H9 (cell line): ENCODE measurements around the gene DGLUCY. TPM values are rescaled to one million over a fixed set of nuclear protein-coding genes. Genes with fewer than 3 reads are reported as not detected.
A peak's percentile ranks its signal among the peaks of the same experiment; 100 is the strongest.

Experiments used
- DNase-seq: peaks from one replicate; pipeline ENCODE4 v3.0.0-alpha.2; 2017
- H2AFZ ChIP-seq: one replicate; pipeline ENCODE4 v1.6.1; 2013; ENCODE audit warnings: mild to moderate bottlenecking, low read length, control low read depth, moderate library complexity
- H2AK5ac ChIP-seq: 2 replicates; pipeline ENCODE4 v1.6.1; 2013; ENCODE audit warnings: low read length, control low read depth, mixed read lengths; ENCODE audit not compliant: insufficient read length
- H2BK120ac ChIP-seq: one replicate; pipeline ENCODE4 v1.6.1; 2013; ENCODE audit warnings: low read depth, mild to moderate bottlenecking, low read length, control low read depth, inconsistent platforms; ENCODE audit not compliant: poor library complexity, severe bottlenecking
- H2BK12ac ChIP-seq: 2 replicates; pipeline ENCODE4 v1.6.1; 2013; ENCODE audit warnings: low read length, control low read depth, mixed read lengths, low read depth; ENCODE audit not compliant: insufficient read length
- H2BK15ac ChIP-seq: 2 replicates; pipeline ENCODE4 v1.6.1; 2013; ENCODE audit warnings: low read depth, low read length, control low read depth
- H2BK20ac ChIP-seq: one replicate; pipeline ENCODE4 v1.6.1; 2013; ENCODE audit warnings: low read depth, mild to moderate bottlenecking, low read length, control low read depth, inconsistent platforms; ENCODE audit not compliant: poor library complexity, severe bottlenecking
- H2BK5ac ChIP-seq: 2 replicates; pipeline ENCODE4 v1.6.1; 2013; ENCODE audit warnings: low read length, control low read depth, mixed read lengths; ENCODE audit not compliant: insufficient read length
- H3K14ac ChIP-seq: 2 replicates; pipeline ENCODE4 v1.6.1; 2013; ENCODE audit warnings: low read length, control low read depth; ENCODE audit not compliant: insufficient read depth
- H3K18ac ChIP-seq: 2 replicates; pipeline ENCODE4 v1.6.1; 2013; ENCODE audit warnings: low read depth, mild to moderate bottlenecking, mixed read lengths, low read length, control low read depth; ENCODE audit not compliant: insufficient read length
- H3K23ac ChIP-seq: 2 replicates; pipeline ENCODE4 v1.6.1; 2013; ENCODE audit warnings: low read length, control low read depth, mixed read lengths, low read depth; ENCODE audit not compliant: insufficient read length
- H3K23me2 ChIP-seq: 2 replicates; pipeline ENCODE4 v1.6.1; 2013; ENCODE audit warnings: low read depth, mild to moderate bottlenecking, mixed read lengths, low read length, control low read depth; ENCODE audit not compliant: insufficient read length, poor library complexity, severe bottlenecking
- H3K27ac ChIP-seq: 2 replicates; pipeline ENCODE4 v1.5.1; 2013; ENCODE audit warnings: low read length, control low read depth, mixed read lengths, low read depth; ENCODE audit not compliant: insufficient read length
- H3K27me3 ChIP-seq: 2 replicates; pipeline ENCODE4 v1.6.1; 2013; ENCODE audit warnings: low read length, control low read depth, inconsistent platforms; ENCODE audit not compliant: insufficient read depth
- H3K4ac ChIP-seq: 2 replicates; pipeline ENCODE4 v1.6.1; 2013; ENCODE audit warnings: low read depth, mild to moderate bottlenecking, control low read depth, inconsistent platforms, low read length, moderate library complexity
- H3K4me1 ChIP-seq: 2 replicates; pipeline ENCODE4 v1.6.1; 2013; ENCODE audit warnings: low read length, control low read depth, inconsistent platforms; ENCODE audit not compliant: insufficient read depth
- H3K4me2 ChIP-seq: 2 replicates; pipeline ENCODE4 v1.6.1; 2013; ENCODE audit warnings: low read length, control low read depth, mixed read lengths; ENCODE audit not compliant: insufficient read length, insufficient read depth
- H3K56ac ChIP-seq: 2 replicates; pipeline ENCODE4 v1.6.1; 2013; ENCODE audit warnings: low read depth, mild to moderate bottlenecking, mixed read lengths, low read length, control low read depth; ENCODE audit not compliant: insufficient read length
- H3K79me1 ChIP-seq: 2 replicates; pipeline ENCODE4 v1.6.1; 2013; ENCODE audit warnings: low read depth, mild to moderate bottlenecking, moderate library complexity, low read length, control low read depth, inconsistent platforms; ENCODE audit not compliant: insufficient read depth, poor library complexity, severe bottlenecking
- H3K79me2 ChIP-seq: 2 replicates; pipeline ENCODE4 v1.6.1; 2013; ENCODE audit warnings: low read length, control low read depth, inconsistent platforms; ENCODE audit not compliant: insufficient read depth
- H3K9ac ChIP-seq: 2 replicates; pipeline ENCODE4 v1.6.1; 2013; ENCODE audit warnings: low read length, control low read depth, mixed read lengths; ENCODE audit not compliant: insufficient read length; ENCODE audit errors: extremely low read depth
- H3K9me3 ChIP-seq: one replicate; pipeline ENCODE4 v1.6.1; 2013; ENCODE audit warnings: low read depth, low read length, inconsistent platforms; ENCODE audit not compliant: control insufficient read depth
- H3T11ph ChIP-seq: one replicate; pipeline ENCODE4 v1.6.1; 2013; ENCODE audit warnings: mild to moderate bottlenecking, low read length, control low read depth, inconsistent platforms
- H4K20me1 ChIP-seq: one replicate; pipeline ENCODE4 v1.6.1; 2013; ENCODE audit not compliant: control insufficient read depth, insufficient read length, insufficient read depth
- H4K5ac ChIP-seq: 2 replicates; pipeline ENCODE4 v1.6.1; 2013; ENCODE audit warnings: low read depth, mild to moderate bottlenecking, mixed read lengths, low read length, control low read depth; ENCODE audit not compliant: insufficient read length
- H4K8ac ChIP-seq: replicated peaks from 2 replicates; pipeline ENCODE4 v1.6.1; 2013; ENCODE audit warnings: low read length, control low read depth, mixed read lengths, low read depth; ENCODE audit not compliant: insufficient read length
- H4K91ac ChIP-seq: 2 replicates; pipeline ENCODE4 v1.6.1; 2013; ENCODE audit warnings: low read depth, mild to moderate bottlenecking, moderate library complexity, mixed read lengths, low read length, control low read depth; ENCODE audit not compliant: insufficient read length
- H3K27ac Mint-ChIP-seq, 3 experiments: 2 replicates in 2 of 3; 3 replicates in 1 of 3; pipeline ENCODE4 v1.8.0; 2020 to 2021; ENCODE audit warnings: mixed read lengths in 3 of 3, mild to moderate bottlenecking in 1 of 3, moderate library complexity in 1 of 3
- H3K27me3 Mint-ChIP-seq: 2 replicates; pipeline ENCODE4 v1.8.0; 2021; ENCODE audit warnings: low read depth, mild to moderate bottlenecking, moderate library complexity, mixed read lengths
- H3K36me3 Mint-ChIP-seq, 3 experiments: 2 replicates in 2 of 3; 3 replicates in 1 of 3; pipeline ENCODE4 v1.8.0; 2020 to 2021; ENCODE audit warnings: low read depth in 3 of 3, mixed read lengths in 3 of 3; ENCODE audit not compliant: insufficient read depth in 1 of 3
- H3K4me1 Mint-ChIP-seq, 2 experiments: 2 replicates each; pipeline ENCODE4 v1.8.0; 2020; ENCODE audit warnings: mixed read lengths in 2 of 2
- H3K4me3 Mint-ChIP-seq, 2 experiments: 2 replicates in 1 of 2; 3 replicates in 1 of 2; pipeline ENCODE4 v1.8.0; 2020 to 2021; ENCODE audit warnings: mild to moderate bottlenecking in 2 of 2, mixed read lengths in 2 of 2, moderate library complexity in 1 of 2
- H3K9me3 Mint-ChIP-seq, 2 experiments: 2 replicates in 1 of 2; 3 replicates in 1 of 2; pipeline ENCODE4 v1.8.0; 2020; ENCODE audit warnings: mild to moderate bottlenecking in 2 of 2, mixed read lengths in 2 of 2, moderate library complexity in 1 of 2
- WGBS: extraction: QIAGEN DNeasy Blood & Tissue Kit; methylation state at CpG from one replicate; pipeline ENCODE4 v1.1.7; 2013; ENCODE audit warnings: missing lambda C conversion rate, low lambda C conversion rate, mixed read lengths; ENCODE audit not compliant: insufficient read length; ENCODE audit errors: extremely low coverage; 5-methylcytosine and 5-hydroxymethylcytosine counted together
- total RNA-seq: library from RNA; stranded (reverse); gene quantifications from 2 replicates; pipeline ENCODE4 v1.2.1, GENCODE V29; 2021
- TF ChIP-seq, protein P1 (sequence below): fragments of 200-600 bp; sonication (generic); conservative IDR thresholded peaks from 3 replicates; pipeline ENCODE4 v1.8.0; 2021; ENCODE audit warnings: antibody characterized with exemption, mild to moderate bottlenecking

DGLUCY gene
- total RNA-seq, 1 experiment from 2014 or later: 29.6 TPM

DNA sequence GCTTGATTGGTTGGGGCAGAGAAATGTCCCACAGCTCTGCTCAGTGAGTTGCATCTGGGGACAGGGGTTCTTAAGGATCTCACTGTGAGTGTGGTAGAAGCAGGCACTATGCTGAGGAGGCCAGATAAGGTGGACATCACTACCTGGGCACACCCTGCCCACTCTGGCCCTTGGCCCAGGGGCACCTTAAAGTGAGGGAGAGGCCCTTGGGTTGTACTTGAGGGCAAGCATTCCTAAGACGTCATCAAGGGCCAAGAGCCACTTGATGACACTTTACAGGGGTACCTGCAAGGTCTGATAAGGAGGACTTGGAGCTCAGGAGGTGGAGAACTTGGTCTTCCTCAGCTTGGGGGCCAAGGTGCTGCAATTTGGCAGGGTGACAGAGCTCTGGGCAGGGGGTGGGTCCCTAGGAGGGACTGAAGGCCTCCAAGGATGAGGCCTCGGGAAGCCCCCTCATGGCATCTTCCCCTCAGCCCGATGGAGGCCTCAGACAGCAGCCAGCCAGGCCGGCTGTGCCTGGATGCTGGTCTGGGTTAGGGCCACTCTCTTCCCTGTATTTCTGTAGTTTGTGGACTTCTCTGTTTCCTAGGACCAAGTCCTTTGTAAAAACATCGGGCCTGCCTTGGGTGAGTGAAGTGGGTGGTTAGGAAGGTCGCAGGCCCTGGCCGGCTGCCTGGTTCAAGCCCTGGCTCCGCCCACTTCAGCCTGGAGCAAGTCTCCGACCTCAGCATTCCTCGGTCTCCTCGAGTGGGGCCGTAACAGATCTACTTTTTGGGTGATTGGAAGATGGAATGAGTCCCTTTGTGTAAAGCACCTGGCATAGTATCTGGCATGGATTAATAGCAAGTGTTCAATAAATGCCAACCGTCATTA, 105.9 kb downstream of the DGLUCY start:
- Histone ChIP-seq H2BK15ac (no peak overlapping the region), H3K23me2 (no peaks in the 10 kb centered on the region), H3K79me1 (no peaks in the 10 kb centered on the region), H3K18ac (no peak overlapping the region), H3K9ac (no peak overlapping the region), H2AK5ac (no peak overlapping the region), H3K27ac (no peak overlapping the region), H3K14ac (no peak overlapping the region), H3K4me1 (no peaks in the 10 kb centered on the region), H4K20me1 (no peaks in the 10 kb centered on the region), H4K8ac (no peak overlapping the region), H3K9me3 (no peaks in the 10 kb centered on the region), H2BK5ac (no peak overlapping the region), H2AFZ (no peak overlapping the region), H3K4ac (no peak overlapping the region), H2BK20ac (no peak overlapping the region), H4K5ac (no peak overlapping the region), H4K91ac (no peak overlapping the region), H3K56ac (no peak overlapping the region), H3K4me2 (no peak overlapping the region), H3K27me3 (no peaks in the 10 kb centered on the region), H3K23ac (no peak overlapping the region), H3T11ph (no peak overlapping the region), H2BK12ac (no peak overlapping the region), H2BK120ac (no peak overlapping the region), H3K79me2 (no peaks in the 10 kb centered on the region)
- H3K4me3 Mint-ChIP-seq: no peak overlapping the region
- H3K27me3 Mint-ChIP-seq: no peaks in the 10 kb centered on the region; the same call in none of the 2 replicates
- H3K9me3 Mint-ChIP-seq: no peaks in the 10 kb centered on the region
- H3K36me3 Mint-ChIP-seq: peaks cover 0 to 30% (median 8%) of the 10 kb centered on the region in 3 experiments; a peak in 6 of 7 replicates
- H3K4me1 Mint-ChIP-seq: peaks cover 0 to 14% of the 10 kb centered on the region in 2 experiments; a peak in 2 of 4 replicates
- no CpG with 5 or more reads among the region's 13 CpGs for WGBS
- TF ChIP-seq, protein P1, sequence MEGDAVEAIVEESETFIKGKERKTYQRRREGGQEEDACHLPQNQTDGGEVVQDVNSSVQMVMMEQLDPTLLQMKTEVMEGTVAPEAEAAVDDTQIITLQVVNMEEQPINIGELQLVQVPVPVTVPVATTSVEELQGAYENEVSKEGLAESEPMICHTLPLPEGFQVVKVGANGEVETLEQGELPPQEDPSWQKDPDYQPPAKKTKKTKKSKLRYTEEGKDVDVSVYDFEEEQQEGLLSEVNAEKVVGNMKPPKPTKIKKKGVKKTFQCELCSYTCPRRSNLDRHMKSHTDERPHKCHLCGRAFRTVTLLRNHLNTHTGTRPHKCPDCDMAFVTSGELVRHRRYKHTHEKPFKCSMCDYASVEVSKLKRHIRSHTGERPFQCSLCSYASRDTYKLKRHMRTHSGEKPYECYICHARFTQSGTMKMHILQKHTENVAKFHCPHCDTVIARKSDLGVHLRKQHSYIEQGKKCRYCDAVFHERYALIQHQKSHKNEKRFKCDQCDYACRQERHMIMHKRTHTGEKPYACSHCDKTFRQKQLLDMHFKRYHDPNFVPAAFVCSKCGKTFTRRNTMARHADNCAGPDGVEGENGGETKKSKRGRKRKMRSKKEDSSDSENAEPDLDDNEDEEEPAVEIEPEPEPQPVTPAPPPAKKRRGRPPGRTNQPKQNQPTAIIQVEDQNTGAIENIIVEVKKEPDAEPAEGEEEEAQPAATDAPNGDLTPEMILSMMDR: no peak
- peak overlapping the region in 2 of 3 experiments; percentile 44 to 82; a peak in 3 of 7 replicates for H3K27ac Mint-ChIP-seq
- no peak for DNase-seq
